ENCODE measurements around the gene CDH5.

CDH5 gene

GRCh38 chr16:66373667-66374066 lies 7.2 kb downstream of the CDH5 start:
- DNase-seq, result no peak

GRCh38 chr16:66374176-66374575 lies 7.7 kb downstream of the CDH5 start:
- no peak for DNase-seq

- no peak for DNase-seq
These were observed 9.0 kb downstream of the CDH5 start for GRCh38 chr16:66375451-66375850.

GRCh38 chr16:66376114-66376513 lies 9.6 kb downstream of the CDH5 start:
- no peak for DNase-seq

GRCh38 chr16:66376577-66377305 lies 10.2 kb downstream of the CDH5 start:
- no peak for DNase-seq

- DNase-seq, result no peak
These were observed 10.8 kb downstream of the CDH5 start for GRCh38 chr16:66377324-66377723.

GRCh38 chr16:66378741-66379570 lies 12.5 kb downstream of the CDH5 start:
- no peak for DNase-seq

GRCh38 chr16:66379571-66379941 lies 13.1 kb downstream of the CDH5 start:
- no peak for DNase-seq

GRCh38 chr16:66380421-66380820 lies 13.9 kb downstream of the CDH5 start:
- no peak for DNase-seq

GRCh38 chr16:66381585-66382170 lies 15.2 kb downstream of the CDH5 start:
- no peak for DNase-seq

- peak; percentile 85 for DNase-seq
These were observed 15.9 kb downstream of the CDH5 start for GRCh38 chr16:66382171-66382965.

- DNase-seq, result peak; percentile 82
These were observed 16.4 kb downstream of the CDH5 start for GRCh38 chr16:66382966-66383299.

- DNase-seq, result no peak
These were observed 17.1 kb downstream of the CDH5 start for GRCh38 chr16:66383551-66383950.

GRCh38 chr16:66385415-66385814 lies 18.9 kb downstream of the CDH5 start:
- no peak for DNase-seq

- DNase-seq, result no peak
These were observed 20.4 kb downstream of the CDH5 start for GRCh38 chr16:66386629-66387622.

GRCh38 chr16:66387817-66388332 lies 21.4 kb downstream of the CDH5 start:
- no peak for DNase-seq

- no peak for DNase-seq
These were observed 22.1 kb downstream of the CDH5 start for GRCh38 chr16:66388350-66389139.

- no peak for DNase-seq
These were observed 23.0 kb downstream of the CDH5 start for GRCh38 chr16:66389256-66390176.

- DNase-seq, result no peak
These were observed 24.0 kb downstream of the CDH5 start for GRCh38 chr16:66390346-66391108.
